Endodermal cell (in vitro differentiated cells): ENCODE measurements around the gene STARD13. TPM values are rescaled to one million over a fixed set of nuclear protein-coding genes. Genes with fewer than 3 reads are reported as not detected.

Experiments used
- DNase-seq: peaks from one replicate; pipeline ENCODE4 v3.0.0-alpha.2; 2017
- H3K27ac ChIP-seq: 2 replicates; pipeline ENCODE4 v1.5.1; 2013; ENCODE audit warnings: mild to moderate bottlenecking, low read depth, low read length, moderate library complexity
- H3K27me3 ChIP-seq: 2 replicates; pipeline ENCODE4 v1.6.1; 2013; ENCODE audit warnings: mild to moderate bottlenecking, low read length, moderate library complexity; ENCODE audit not compliant: insufficient read depth, control insufficient read depth, poor library complexity, severe bottlenecking
- H3K36me3 ChIP-seq: 2 replicates; pipeline ENCODE4 v1.7.0; 2013; ENCODE audit warnings: mild to moderate bottlenecking, low read length, moderate library complexity; ENCODE audit not compliant: control insufficient read depth, insufficient read depth
- H3K4me1 ChIP-seq: one replicate; pipeline ENCODE4 v1.7.0; 2013; ENCODE audit warnings: low read length; ENCODE audit not compliant: control insufficient read depth, insufficient read depth
- H3K4me3 ChIP-seq: 2 replicates; pipeline ENCODE4 v1.5.1; 2013; ENCODE audit warnings: mild to moderate bottlenecking, low read length, moderate library complexity
- H3K9ac ChIP-seq: 2 replicates; pipeline ENCODE4 v1.6.1; 2013; ENCODE audit warnings: mild to moderate bottlenecking, low read length, moderate library complexity; ENCODE audit not compliant: poor library complexity, severe bottlenecking; ENCODE audit errors: extremely low read depth
- H3K9me3 ChIP-seq: 2 replicates; pipeline ENCODE4 v1.6.1; 2013; ENCODE audit warnings: mild to moderate bottlenecking, low read length, moderate library complexity; ENCODE audit not compliant: control insufficient read depth
- H3K27ac Mint-ChIP-seq: 2 replicates; pipeline ENCODE4 v1.8.0; 2020; ENCODE audit warnings: mixed read lengths
- H3K27me3 Mint-ChIP-seq: 2 replicates; pipeline ENCODE4 v1.8.0; 2021; ENCODE audit warnings: mild to moderate bottlenecking, mixed read lengths; ENCODE audit not compliant: insufficient read depth
- H3K36me3 Mint-ChIP-seq: 2 replicates; pipeline ENCODE4 v1.8.0; 2020; ENCODE audit warnings: low read depth, mixed read lengths
- H3K4me1 Mint-ChIP-seq: 2 replicates; pipeline ENCODE4 v1.8.0; 2020; ENCODE audit warnings: mixed read lengths
- H3K4me3 Mint-ChIP-seq: 2 replicates; pipeline ENCODE4 v1.8.0; 2020; ENCODE audit warnings: mild to moderate bottlenecking, moderate library complexity, mixed read lengths
- H3K9me3 Mint-ChIP-seq: 2 replicates; pipeline ENCODE4 v1.8.0; 2020; ENCODE audit warnings: mild to moderate bottlenecking, mixed read lengths
- CTCF ChIP-seq: fragments of 200-600 bp; sonication (generic); conservative IDR thresholded peaks from 2 replicates; pipeline ENCODE4 v1.5.0; 2021; ENCODE audit warnings: antibody characterized with exemption, mild to moderate bottlenecking
- WGBS, 2 experiments: methylation state at CpG; one replicate each; pipeline versions ENCODE4 v1.1.5 to v1.1.7; 2013; ENCODE audit warnings: missing lambda C conversion rate in 2 of 2, mixed read lengths in 1 of 2; ENCODE audit not compliant: insufficient coverage in 1 of 2, insufficient read length in 1 of 2; 5-methylcytosine and 5-hydroxymethylcytosine counted together
- total RNA-seq, 2 donors: library from RNA; stranded (reverse); fragmentation: NEBNext Ultra II Directional in 1 of 2; extraction: Animal tissue kit (Norgen Biotek cat#: 25700) in 1 of 2; gene quantifications; 2 replicates in 1 of 2; 3 replicates in 1 of 2; pipeline ENCODE4 v1.2.1, GENCODE V29; 2021

STARD13 gene
- total RNA-seq, 2 donors from 2014 or later = 2.5 to 3.7 TPM

GRCh38 chr13:33087091-33087490, 198.5 kb downstream of the STARD13 start:
- Mint-ChIP-seq H3K4me1 (peaks cover 3% of the 10 kb centered on the region), H3K36me3 (no peaks in the 10 kb centered on the region), H3K9me3 (no peaks in the 10 kb centered on the region), H3K27ac (no peak overlapping the region), H3K4me3 (no peak overlapping the region), H3K27me3 (peaks cover 36% of the 10 kb centered on the region)
- Histone ChIP-seq H3K4me3 (no peak overlapping the region), H3K36me3 (no peaks in the 10 kb centered on the region), H3K9me3 (no peaks in the 10 kb centered on the region), H3K9ac (no peak overlapping the region), H3K27me3 (no peaks in the 10 kb centered on the region), H3K27ac (no peak overlapping the region), H3K4me1 (no peaks in the 10 kb centered on the region)
- TF ChIP-seq CTCF = no peak
- WGBS, 2 experiments = 85 to 90% methylated on average over 9 of the region's 9 CpGs
- DNase-seq = no peak

- H3K4me3 ChIP-seq = no peak overlapping the region
- peaks cover 24% of the 10 kb centered on the region for H3K27me3 Mint-ChIP-seq
- H3K4me3 Mint-ChIP-seq = no peak overlapping the region
- no peak overlapping the region for H3K27ac Mint-ChIP-seq
- H3K4me1 ChIP-seq = no peaks in the 10 kb centered on the region
- H3K36me3 Mint-ChIP-seq = no peaks in the 10 kb centered on the region
- H3K9ac ChIP-seq = no peak overlapping the region
- WGBS, 2 experiments = no CpG with 5 or more reads among the region's 1 CpG
- no peaks in the 10 kb centered on the region for H3K27me3 ChIP-seq
- no peak for TF ChIP-seq CTCF
- no peak overlapping the region for H3K27ac ChIP-seq
- no peaks in the 10 kb centered on the region for H3K4me1 Mint-ChIP-seq
- H3K9me3 Mint-ChIP-seq = no peaks in the 10 kb centered on the region
- no peak for DNase-seq
- H3K9me3 ChIP-seq = no peaks in the 10 kb centered on the region
- H3K36me3 ChIP-seq = no peaks in the 10 kb centered on the region
Measured at GRCh38 chr13:33083054-33083453, 202.5 kb downstream of the STARD13 start.

- Mint-ChIP-seq H3K27me3 (peaks cover 14% of the 10 kb centered on the region), H3K27ac (no peak overlapping the region), H3K9me3 (no peaks in the 10 kb centered on the region), H3K36me3 (no peaks in the 10 kb centered on the region), H3K4me3 (no peak overlapping the region), H3K4me1 (no peaks in the 10 kb centered on the region)
- Histone ChIP-seq H3K36me3 (no peaks in the 10 kb centered on the region), H3K27me3 (no peaks in the 10 kb centered on the region), H3K9me3 (no peaks in the 10 kb centered on the region), H3K4me3 (no peak overlapping the region), H3K27ac (no peak overlapping the region), H3K4me1 (no peaks in the 10 kb centered on the region), H3K9ac (no peak overlapping the region)
- 94% methylated on average over 1 of the region's 1 CpG; no CpG with 5 or more reads in 1 of the 2 experiments for WGBS, 2 experiments
- no peak for DNase-seq
- no peak for TF ChIP-seq CTCF
Measured at GRCh38 chr13:33081666-33082065, 203.9 kb downstream of the STARD13 start.
